Lower leg skin (tissue), 3 donors: ENCODE data around the gene OR8B12.

Source experiments
- POLR2A ChIP-seq, 2 donors: fragments of 450-650 bp; IDR thresholded peaks; one replicate each; pipeline ENCODE4 v1.6.1; 2016 to 2017; ENCODE audit warnings: antibody characterized with exemption in 2 of 2, mild to moderate bottlenecking in 1 of 2, moderate library complexity in 1 of 2
- TF ChIP-seq, protein P1 (sequence below), 3 donors: fragments of 450-650 bp; IDR thresholded peaks; one replicate each; pipeline ENCODE4 v1.5.1; 2016; ENCODE audit warnings: antibody characterized with exemption in 3 of 3, mild to moderate bottlenecking in 3 of 3, moderate library complexity in 2 of 3

DNA sequence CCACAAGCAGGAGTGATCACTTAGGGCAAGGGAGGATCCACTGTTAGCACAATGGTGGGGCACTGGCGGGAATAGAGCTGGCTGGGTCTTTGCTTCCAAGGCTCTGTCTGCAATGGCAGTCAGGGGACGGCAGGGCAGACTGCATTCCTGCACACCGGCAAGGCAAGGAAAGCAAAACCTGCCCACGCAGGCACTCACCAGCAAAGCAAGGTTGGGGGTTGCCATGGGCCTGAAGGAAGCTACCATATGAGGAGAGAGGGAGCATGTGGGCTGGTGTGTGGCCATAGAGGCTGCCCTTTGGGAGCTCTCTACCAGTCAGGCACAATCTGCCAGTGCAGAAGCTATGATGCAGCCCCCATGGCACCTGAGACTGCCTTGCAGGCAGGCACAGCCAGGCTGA, 33.2 kb downstream of the OR8B12 start:
- TF ChIP-seq, protein P1, sequence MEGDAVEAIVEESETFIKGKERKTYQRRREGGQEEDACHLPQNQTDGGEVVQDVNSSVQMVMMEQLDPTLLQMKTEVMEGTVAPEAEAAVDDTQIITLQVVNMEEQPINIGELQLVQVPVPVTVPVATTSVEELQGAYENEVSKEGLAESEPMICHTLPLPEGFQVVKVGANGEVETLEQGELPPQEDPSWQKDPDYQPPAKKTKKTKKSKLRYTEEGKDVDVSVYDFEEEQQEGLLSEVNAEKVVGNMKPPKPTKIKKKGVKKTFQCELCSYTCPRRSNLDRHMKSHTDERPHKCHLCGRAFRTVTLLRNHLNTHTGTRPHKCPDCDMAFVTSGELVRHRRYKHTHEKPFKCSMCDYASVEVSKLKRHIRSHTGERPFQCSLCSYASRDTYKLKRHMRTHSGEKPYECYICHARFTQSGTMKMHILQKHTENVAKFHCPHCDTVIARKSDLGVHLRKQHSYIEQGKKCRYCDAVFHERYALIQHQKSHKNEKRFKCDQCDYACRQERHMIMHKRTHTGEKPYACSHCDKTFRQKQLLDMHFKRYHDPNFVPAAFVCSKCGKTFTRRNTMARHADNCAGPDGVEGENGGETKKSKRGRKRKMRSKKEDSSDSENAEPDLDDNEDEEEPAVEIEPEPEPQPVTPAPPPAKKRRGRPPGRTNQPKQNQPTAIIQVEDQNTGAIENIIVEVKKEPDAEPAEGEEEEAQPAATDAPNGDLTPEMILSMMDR (IDR thresholded peaks at IDR 0.05) = no peak
- no peak for TF ChIP-seq POLR2A (IDR thresholded peaks at IDR 0.05)
